Mucosa of descending colon (tissue), 3 donors: ENCODE measurements around the gene LINC01488. TPM values are rescaled to one million over a fixed set of nuclear protein-coding genes. Genes with fewer than 3 reads are reported as not detected.

Experiments
- ATAC-seq: fragments of 200-7000 bp; cut with Tn5 transposase; one replicate; pipeline ENCODE4 v1.9.1; 2020; ENCODE audit warnings: mild to moderate bottlenecking, moderate library complexity
- DNase-seq, 3 donors: peaks; one replicate each; pipeline ENCODE4 v3.0.0-alpha.2; 2020
- H3K36me3 ChIP-seq: fragments of 200-600 bp; one replicate; pipeline ENCODE4 v1.8.0; 2021; ENCODE audit warnings: low read depth, mild to moderate bottlenecking
- H3K4me1 ChIP-seq: fragments of 200-600 bp; one replicate; pipeline ENCODE4 v1.8.0; 2021; ENCODE audit warnings: low read depth, mild to moderate bottlenecking
- H3K4me3 ChIP-seq: fragments of 200-600 bp; one replicate; pipeline ENCODE4 v1.8.0; 2021; ENCODE audit warnings: mild to moderate bottlenecking
- H3K9me3 ChIP-seq: fragments of 200-600 bp; one replicate; pipeline ENCODE4 v1.8.0; 2021; ENCODE audit warnings: mild to moderate bottlenecking
- CTCF ChIP-seq: fragments of 200-600 bp; IDR thresholded peaks from one replicate; pipeline ENCODE4 v1.8.0; 2022; ENCODE audit warnings: antibody characterized with exemption, mild to moderate bottlenecking
- intact Hi-C, 2 donors: fragments of 100-400 bp; cut with DNase I in 1 of 2; cut with micrococcal nuclease in 1 of 2; formaldehyde crosslinking; loops; one replicate each; pipeline versions ENCODE4 v1.11.0 to v1.11.1; 2022; cut with DNase I, micrococcal nuclease
- total RNA-seq, 3 donors: library from RNA; stranded (reverse); fragmentation: NEBNext Ultra II Directional in 2 of 3; extraction: Animal tissue kit (Norgen Biotek cat#: 25700) in 2 of 3; gene quantifications; one replicate each; pipeline versions ENCODE4 v1.2.1 to v1.2.4, GENCODE V29; 2021 to 2023
- donor health status: DM: no; HTN: no; CAD: no; lungs with moderate emphysema.
- donor health status: DM: no; HTN: no; CAD: no.
- donor health status: DM: no; HTN: yes; CAD: no.

LINC01488 gene
- total RNA-seq, 3 donors from 2014 or later: not detected

GRCh38 chr11:69475866-69476471 lies 5.5 kb upstream of the LINC01488 start:
- intact Hi-C loops: no loop called here
- peaks cover 10% of the 10 kb centered on the region for H3K4me1 ChIP-seq
- ATAC-seq: no peak

DNA sequence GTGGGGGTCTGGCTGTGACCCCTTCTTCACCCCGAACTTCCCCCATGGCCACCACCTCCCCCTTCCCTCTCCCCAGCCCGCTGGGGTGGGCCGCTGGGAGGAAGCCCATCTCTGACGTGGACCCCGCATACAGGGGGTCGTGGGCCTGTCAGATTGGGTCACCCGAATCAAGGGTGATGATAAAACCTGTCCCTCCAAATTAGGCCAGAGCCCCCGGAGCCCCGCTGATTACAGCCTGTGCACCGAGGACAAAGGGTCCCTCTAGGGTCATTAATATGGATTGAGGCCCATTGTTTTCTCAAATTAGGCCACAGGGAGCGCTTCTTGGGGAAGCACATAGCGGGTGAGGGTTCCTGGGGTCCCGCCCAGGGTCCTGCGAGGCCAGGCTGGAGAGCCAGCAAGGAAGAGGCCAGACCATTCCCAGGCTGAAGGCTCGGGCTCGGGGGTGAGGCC lies 4.9 kb upstream of the LINC01488 start:
- intact Hi-C loops: no loop called here
- ATAC-seq: no peak
- TF ChIP-seq CTCF: no peak
- no peak overlapping the region for H3K4me3 ChIP-seq
- H3K9me3 ChIP-seq: no peaks in the 10 kb centered on the region
- H3K36me3 ChIP-seq: no peaks in the 10 kb centered on the region
- DNase-seq: peak in 2 of 3 donors; percentile 29 to 37
- H3K4me1 ChIP-seq: peaks cover 14% of the 10 kb centered on the region

More at GRCh38 chr11:69475866-69476471, 5.5 kb upstream of the LINC01488 start:
- H3K9me3 ChIP-seq: no peaks in the 10 kb centered on the region
- TF ChIP-seq CTCF: no peak
- no peak overlapping the region for H3K4me3 ChIP-seq
- no peaks in the 10 kb centered on the region for H3K36me3 ChIP-seq
- DNase-seq: peak in 2 of 3 donors; percentile 23 to 36

- peaks cover 14% of the 10 kb centered on the region for H3K4me1 ChIP-seq
- no peak for TF ChIP-seq CTCF
- no peaks in the 10 kb centered on the region for H3K36me3 ChIP-seq
- no peak for ATAC-seq
- no peak overlapping the region for H3K4me3 ChIP-seq
- H3K9me3 ChIP-seq: no peaks in the 10 kb centered on the region
- intact Hi-C loops: no loop called here
- peak in 2 of 3 donors; percentile 26 to 33 for DNase-seq
Measured at GRCh38 chr11:69477086-69477485, 4.4 kb upstream of the LINC01488 start.

GRCh38 chr11:69479591-69480271 lies 1.7 kb upstream of the LINC01488 start:
- H3K36me3 ChIP-seq: no peaks in the 10 kb centered on the region
- no peak for TF ChIP-seq CTCF
- no peaks in the 10 kb centered on the region for H3K9me3 ChIP-seq
- peak overlapping the region; percentile 9 for H3K4me3 ChIP-seq
- H3K4me1 ChIP-seq: peaks cover 14% of the 10 kb centered on the region
- ATAC-seq (peak; percentile 94), DNase-seq (peak; percentile 92 to 93 (median 93))
- intact Hi-C loops: no loop called here

DNA sequence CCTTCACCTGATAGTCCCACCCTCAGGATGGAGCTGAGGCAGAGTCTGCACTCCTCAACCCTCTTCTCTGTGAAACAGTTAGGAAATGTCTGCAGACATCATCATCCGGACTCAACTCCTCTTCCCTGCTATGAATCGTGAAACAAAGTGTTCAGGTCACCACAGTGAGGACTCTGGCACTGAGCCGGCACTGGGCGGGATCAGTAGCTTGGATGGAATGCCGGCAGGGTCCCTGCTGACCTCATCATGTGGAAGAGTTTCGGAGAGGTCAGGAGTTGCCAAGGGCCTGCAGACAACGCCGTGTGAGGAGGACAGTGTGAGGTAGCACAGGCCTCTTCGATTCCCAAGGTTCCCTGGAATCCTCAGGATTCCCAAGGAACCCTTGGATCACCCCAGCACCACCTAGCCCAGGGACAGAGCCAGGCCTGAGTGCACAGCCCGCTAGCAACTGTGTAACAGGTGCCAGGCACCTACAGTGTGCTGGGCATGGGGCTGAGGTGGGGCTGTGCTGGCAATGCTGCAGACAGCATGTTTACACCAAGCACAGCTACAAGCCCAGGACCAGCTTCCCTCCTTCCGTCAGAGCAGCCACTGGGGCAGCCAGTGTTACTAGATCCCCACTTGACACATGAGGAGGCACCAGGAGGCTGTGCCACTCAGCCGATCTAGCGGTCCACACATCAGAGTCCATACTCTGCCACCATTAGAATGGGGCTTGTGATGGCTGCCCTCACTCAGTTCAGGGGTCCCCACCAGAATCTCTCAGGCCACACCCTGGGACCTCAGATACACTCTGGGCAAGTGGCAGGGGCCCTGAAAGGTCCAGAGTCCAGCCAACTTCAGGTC lies 693 bp upstream of the LINC01488 start:
- TF ChIP-seq CTCF: no peak
- DNase-seq (peak; percentile 75 to 82 (median 80)), ATAC-seq (peak; percentile 29)
- no peaks in the 10 kb centered on the region for H3K36me3 ChIP-seq
- no peak overlapping the region for H3K4me3 ChIP-seq
- peaks cover 14% of the 10 kb centered on the region for H3K4me1 ChIP-seq
- intact Hi-C loops: no loop called here
- no peaks in the 10 kb centered on the region for H3K9me3 ChIP-seq
